ENCODE measurements around the gene GRN. TPM values are rescaled to one million over a fixed set of nuclear protein-coding genes. Genes with fewer than 3 reads are reported as not detected.

GRN gene
- total and polyA plus RNA-seq, 2 of the 8 experiments (the other 6 are each of a cell fraction or from before 2014, with no cell fraction given), result 108 to 387 TPM

DNA sequence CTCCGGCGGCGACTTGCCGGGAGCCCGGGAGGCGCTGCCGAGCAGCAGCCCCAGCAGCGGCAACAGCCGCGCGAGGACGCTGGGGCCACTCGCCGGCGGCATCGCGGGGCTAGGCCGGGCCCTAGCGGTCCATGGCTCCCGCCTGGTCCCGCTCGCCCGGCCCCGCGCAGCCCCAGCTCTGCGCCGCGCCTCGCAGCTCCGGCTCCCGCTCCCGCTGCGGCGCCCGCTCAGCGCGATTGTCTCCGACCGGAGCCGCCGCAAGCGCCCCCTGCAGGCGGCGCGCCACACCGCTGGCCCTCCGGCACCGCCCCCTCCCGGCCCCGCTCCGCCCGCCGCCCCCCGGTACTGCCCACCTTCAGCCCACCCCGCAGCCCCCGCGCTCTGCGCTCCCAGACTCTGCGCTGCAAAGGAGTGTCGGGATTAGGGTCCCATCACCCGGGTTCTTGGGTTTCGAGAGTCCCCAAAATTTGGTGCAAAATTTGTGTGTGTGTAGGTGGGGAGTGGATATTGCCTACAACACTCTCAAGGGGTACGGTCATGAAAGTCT lies 18.6 kb downstream of the GRN start, which contains the start of gene FAM171A2 (continued):
- TF ChIP-seq HDAC6 (IDR thresholded peaks at IDR 0.05; ENCODE audit: low read depth, low read length) (no peak), NANOG (IDR thresholded peaks at IDR 0.05; ENCODE audit: insufficient read depth, low read depth, low read length, poor library complexity, severe bottlenecking) (peak; percentile 56), ASH2L (IDR thresholded peaks at IDR 0.05; ENCODE audit: low read length) (no peak), E2F6 (IDR thresholded peaks at IDR 0.05) (no peak), NRF1 (IDR thresholded peaks at IDR 0.05; ENCODE audit: low read depth, low read length) (no peak), KDM4A (IDR thresholded peaks at IDR 0.05; ENCODE audit: low read depth, low read length, severe bottlenecking) (no peak), TAF1 (IDR thresholded peaks at IDR 0.05; ENCODE audit: low read depth, low read length) (peak; percentile 53; the same call in 1 of the 2 replicates), POLR2A (IDR thresholded peaks at IDR 0.05; ENCODE audit: control extremely low read depth in 1 of 2, low read depth in 2 of 2, low read length in 2 of 2) (peak; percentile 43 to 44; a peak in 2 of 3 replicates), SIX5 (IDR thresholded peaks at IDR 0.05; ENCODE audit: low read depth, low read length) (no peak), KDM1A (IDR thresholded peaks at IDR 0.05; ENCODE audit: borderline replicate concordance, low read length) (no peak), SRF (IDR thresholded peaks at IDR 0.05; ENCODE audit: low read depth, low read length) (no peak), SP1 (IDR thresholded peaks at IDR 0.05; ENCODE audit: low read depth, low read length) (no peak), SIN3A (conservative IDR thresholded peaks at IDR 0.05 in 1 of 2, IDR thresholded peaks at IDR 0.05 in 1 of 2; ENCODE audit: low read depth in 1 of 2, low read length in 2 of 2) (no peak; a peak in 1 of 4 replicates), POU5F1 (IDR thresholded peaks at IDR 0.05; ENCODE audit: low read depth, low read length) (no peak), EZH2 (IDR thresholded peaks at IDR 0.05; ENCODE audit: low read depth, low read length, severe bottlenecking) (no peak), HDAC2 (IDR thresholded peaks at IDR 0.05; ENCODE audit: borderline replicate concordance in 1 of 2, low read depth in 2 of 2, low read length in 2 of 2) (no peak), TBP (IDR thresholded peaks at IDR 0.05; ENCODE audit: low read depth, low read length) (no peak), EP300 (IDR thresholded peaks at IDR 0.05; ENCODE audit: borderline replicate concordance in 1 of 2, low read depth in 2 of 2, low read length in 2 of 2) (no peak), JUN (IDR thresholded peaks at IDR 0.05; ENCODE audit: low read depth, low read length) (no peak), CREB1 (IDR thresholded peaks at IDR 0.05) (peak; percentile 31; the same call in 1 of the 2 replicates), YY1 (IDR thresholded peaks at IDR 0.05; ENCODE audit: low read depth, low read length) (no peak), SIRT6 (IDR thresholded peaks at IDR 0.05; ENCODE audit: low read length) (no peak), BRCA1 (IDR thresholded peaks at IDR 0.05; ENCODE audit: low read depth, low read length) (no peak), BCL11A (IDR thresholded peaks at IDR 0.05; ENCODE audit: low read depth in 2 of 2, low read length in 2 of 2) (no peak), FOSL1 (IDR thresholded peaks at IDR 0.05; ENCODE audit: insufficient read depth, low read depth, low read length) (0 out of 2 replicates have a peak, but pooled peaks have one; percentile 17), RBBP5 (IDR thresholded peaks at IDR 0.05; ENCODE audit: borderline replicate concordance, low read depth, low read length) (no peak)
